HG03064 (cell line): ENCODE measurements around the gene TMEM212.
A peak's percentile ranks its signal among the peaks of the same experiment; 100 is the strongest.

Source experiments
- ATAC-seq: cut with Tn5 transposase; IDR thresholded peaks from one replicate; pipeline ENCODE4 v1.9.1; 2021; ENCODE audit warnings: low read depth; ENCODE audit not compliant: unreplicated experiment

TMEM212 gene

GRCh38 chr3:171842864-171843518 is at the start of gene TMEM212:
Gene TMEM212, plus strand, starts transcription at chr3:171843349. Its CDS starts 35 bp downstream, at chr3:171843384.
- ATAC-seq = no peak

GRCh38 chr3:171796625-171797264 is 46.4 kb upstream of the TMEM212 start:
- no peak for ATAC-seq

- ATAC-seq = no peak
Observed at GRCh38 chr3:171797265-171797679, 45.9 kb upstream of the TMEM212 start.

GRCh38 chr3:171797873-171798272 is 45.3 kb upstream of the TMEM212 start:
- no peak for ATAC-seq

- no peak for ATAC-seq
Observed at GRCh38 chr3:171799501-171799900, 43.6 kb upstream of the TMEM212 start.

- ATAC-seq = no peak
Observed at GRCh38 chr3:171801738-171802589, 41.2 kb upstream of the TMEM212 start.

GRCh38 chr3:171802590-171802956 is 40.6 kb upstream of the TMEM212 start:
- ATAC-seq = no peak

GRCh38 chr3:171803044-171803443 is 40.1 kb upstream of the TMEM212 start:
- ATAC-seq = no peak

- no peak for ATAC-seq
Observed at GRCh38 chr3:171804618-171805389, 38.3 kb upstream of the TMEM212 start.

GRCh38 chr3:171805687-171806086 is 37.5 kb upstream of the TMEM212 start:
- ATAC-seq = no peak

GRCh38 chr3:171806200-171807128 is 36.7 kb upstream of the TMEM212 start:
- ATAC-seq = no peak

- ATAC-seq = no peak
Observed at GRCh38 chr3:171807129-171807675, 35.9 kb upstream of the TMEM212 start.

- ATAC-seq = no peak
Observed at GRCh38 chr3:171807806-171808205, 35.3 kb upstream of the TMEM212 start.

GRCh38 chr3:171809611-171809860 is 33.6 kb upstream of the TMEM212 start:
- ATAC-seq = peak; percentile 35

GRCh38 chr3:171809861-171810628 is 33.1 kb upstream of the TMEM212 start, which contains the start of gene PLD1:
Gene PLD1, minus strand, starts transcription at chr3:171810483. Its CDS starts 72,432 bp downstream, at chr3:171738051.
- ATAC-seq = peak; percentile 51

- ATAC-seq = no peak
Observed at GRCh38 chr3:171810629-171811294, 32.4 kb upstream of the TMEM212 start.

GRCh38 chr3:171811295-171811912 is 31.7 kb upstream of the TMEM212 start:
- ATAC-seq = no peak

GRCh38 chr3:171811913-171812335 is 31.2 kb upstream of the TMEM212 start:
- ATAC-seq = no peak
